IMR-90 (cell line): ENCODE measurements around the gene CERS5. TPM values are rescaled to one million over a fixed set of nuclear protein-coding genes. Genes with fewer than 3 reads are reported as not detected.

ENCODE experiments used
- ATAC-seq: fragments of 200-7000 bp; cut with Tn5 transposase; 2 replicates; pipeline ENCODE4 v1.9.1; 2020; ENCODE audit warnings: low read depth, mild to moderate bottlenecking, moderate library complexity
- BruUV-seq: library from RNA; stranded (reverse); fragments of 400-500 nt; replicated peaks from 2 replicates; lab custom pipeline; 2021; lab: Mats Ljungman, UMichigan
- CTCF ChIA-PET: fragments of 300-600 bp; formaldehyde crosslinking; extraction: SDS; loops from one replicate; lab custom pipeline; 2021; ENCODE audit warnings: antibody characterized with exemption; lab: Yijun Ruan, JAX
- POLR2A ChIA-PET: fragments of 300-600 bp; sonication (Branson Sonifier 250); formaldehyde crosslinking; loops from one replicate; lab custom pipeline; 2022; ENCODE audit warnings: antibody characterized with exemption; ENCODE audit not compliant: unreplicated experiment; lab: Charles Lee
- DNase-seq: peaks from one replicate; pipeline ENCODE4 v3.0.0; 2013
- H2AFZ ChIP-seq: replicated peaks from 2 replicates; pipeline ENCODE3; 2013; ENCODE audit warnings: low read length, mild to moderate bottlenecking; ENCODE audit not compliant: poor library complexity
- H2AK5ac ChIP-seq: 2 replicates; pipeline ENCODE4 v1.6.1; 2013; ENCODE audit warnings: low read depth, low read length, inconsistent platforms
- H2AK9ac ChIP-seq: replicated peaks from 2 replicates; pipeline ENCODE3; 2013; ENCODE audit warnings: mild to moderate bottlenecking, low read depth, low read length, moderate library complexity; ENCODE audit not compliant: poor library complexity
- H2BK120ac ChIP-seq: 2 replicates; pipeline ENCODE4 v1.6.1; 2013; ENCODE audit warnings: low read depth, low read length, inconsistent platforms
- H2BK15ac ChIP-seq: 3 replicates; pipeline ENCODE4 v1.6.1; 2013; ENCODE audit warnings: low read depth, low read length, inconsistent platforms
- H2BK20ac ChIP-seq: 2 replicates; pipeline ENCODE4 v1.6.1; 2013; ENCODE audit warnings: low read depth, mild to moderate bottlenecking, inconsistent platforms, low read length, moderate library complexity
- H2BK5ac ChIP-seq: 2 replicates; pipeline ENCODE4 v1.6.1; 2013; ENCODE audit warnings: mild to moderate bottlenecking, low read depth, low read length, inconsistent platforms; ENCODE audit not compliant: poor library complexity, severe bottlenecking
- H3K14ac ChIP-seq: replicated peaks from 2 replicates; pipeline ENCODE4 v1.6.1; 2013; ENCODE audit warnings: low read depth, low read length, inconsistent platforms
- H3K18ac ChIP-seq: 2 replicates; pipeline ENCODE4 v1.6.1; 2013; ENCODE audit warnings: low read depth, low read length, control low read depth
- H3K23ac ChIP-seq: 2 replicates; pipeline ENCODE4 v1.6.1; 2013; ENCODE audit warnings: low read depth, low read length, inconsistent platforms
- H3K27ac ChIP-seq: 2 replicates; pipeline ENCODE4 v1.5.1; 2013; ENCODE audit warnings: mild to moderate bottlenecking, control low read depth, low read length; ENCODE audit not compliant: insufficient read depth
- H3K27me3 ChIP-seq: 2 replicates; pipeline ENCODE4 v1.6.1; 2013; ENCODE audit warnings: low read length; ENCODE audit not compliant: control insufficient read depth, insufficient read depth
- H3K36me3 ChIP-seq: 2 replicates; pipeline ENCODE4 v1.6.1; 2013; ENCODE audit warnings: low read length, mixed read lengths; ENCODE audit not compliant: control insufficient read depth, insufficient read depth
- H3K4ac ChIP-seq: 2 replicates; pipeline ENCODE4 v1.6.1; 2013; ENCODE audit warnings: low read depth, low read length, inconsistent platforms
- H3K4me1 ChIP-seq: 2 replicates; pipeline ENCODE4 v1.6.1; 2013; ENCODE audit warnings: low read length, mixed read lengths; ENCODE audit not compliant: control insufficient read depth, insufficient read depth
- H3K4me2 ChIP-seq: 2 replicates; pipeline ENCODE4 v1.6.1; 2013; ENCODE audit warnings: low read depth, mild to moderate bottlenecking, control low read depth, low read length, moderate library complexity
- H3K4me3 ChIP-seq: 2 replicates; pipeline ENCODE4 v1.5.1; 2013; ENCODE audit warnings: low read depth, mild to moderate bottlenecking, control low read depth, low read length, moderate library complexity; ENCODE audit not compliant: insufficient read depth
- H3K56ac ChIP-seq: 2 replicates; pipeline ENCODE4 v1.6.1; 2013; ENCODE audit warnings: low read length, inconsistent platforms; ENCODE audit not compliant: insufficient read depth; ENCODE audit errors: extremely low read depth
- H3K79me1 ChIP-seq, 2 experiments: 2 replicates each; pipeline ENCODE4 v1.6.1; 2013; ENCODE audit warnings: low read length in 2 of 2, inconsistent platforms in 1 of 2, low read depth in 1 of 2
- H3K9ac ChIP-seq: 2 replicates; pipeline ENCODE4 v1.6.1; 2013; ENCODE audit warnings: low read depth, low read length, control low read depth
- H3K9me1 ChIP-seq: 2 replicates; pipeline ENCODE4 v1.6.1; 2013; ENCODE audit warnings: low read length, inconsistent platforms; ENCODE audit not compliant: insufficient read depth
- H3K9me3 ChIP-seq: 2 replicates; pipeline ENCODE4 v1.6.1; 2013; ENCODE audit warnings: low read length; ENCODE audit not compliant: control insufficient read depth, insufficient read depth
- H4K20me1 ChIP-seq: 2 replicates; pipeline ENCODE4 v1.6.1; 2013; ENCODE audit warnings: low read length, inconsistent platforms; ENCODE audit not compliant: insufficient read depth
- H4K5ac ChIP-seq: 2 replicates; pipeline ENCODE4 v1.6.1; 2013; ENCODE audit warnings: mild to moderate bottlenecking, low read depth, low read length, control low read depth
- H4K8ac ChIP-seq, 2 experiments: 2 replicates each; pipeline ENCODE4 v1.6.1; 2013; ENCODE audit warnings: low read depth in 2 of 2, low read length in 2 of 2, control low read depth in 1 of 2, inconsistent platforms in 1 of 2
- H4K91ac ChIP-seq: 2 replicates; pipeline ENCODE4 v1.6.1; 2013; ENCODE audit warnings: low read depth, low read length, inconsistent platforms; ENCODE audit not compliant: insufficient read depth
- CEBPB ChIP-seq: IDR thresholded peaks from 2 replicates; pipeline ENCODE4 v1.6.1; 2012; ENCODE audit warnings: low read depth, low read length, improper control_type of control experiment
- CTCF ChIP-seq: conservative IDR thresholded peaks from 2 replicates; pipeline ENCODE4 v1.5.1; 2012; ENCODE audit warnings: mild to moderate bottlenecking, low read depth, low read length, improper control_type of control experiment
- ELK1 ChIP-seq: fragments of 150-350 bp; IDR thresholded peaks from 2 replicates; pipeline ENCODE4 v1.6.1; 2016; ENCODE audit warnings: low read depth, mild to moderate bottlenecking, low read length, moderate library complexity, borderline replicate concordance
- MAFK ChIP-seq: IDR thresholded peaks from 2 replicates; pipeline ENCODE4 v1.6.1; 2012; ENCODE audit warnings: low read depth, low read length, improper control_type of control experiment
- NFE2L2 ChIP-seq: fragments of 150-350 bp; IDR thresholded peaks from 2 replicates; pipeline ENCODE4 v1.6.1; 2016; ENCODE audit warnings: low read depth, mild to moderate bottlenecking, low read length
- SMC3 ChIP-seq: fragments of 150-350 bp; IDR thresholded peaks from 2 replicates; pipeline ENCODE4 v1.6.1; 2016; ENCODE audit warnings: low read depth, mild to moderate bottlenecking, antibody characterized with exemption, low read length, moderate library complexity
- USF2 ChIP-seq: fragments of 150-350 bp; IDR thresholded peaks from 2 replicates; pipeline ENCODE4 v1.6.1; 2017; ENCODE audit warnings: mild to moderate bottlenecking, antibody characterized with exemption, low read length, low read depth
- WGBS, 2 experiments: methylation state at CpG; one replicate each; pipeline versions ENCODE4 v1.1.5 to v1.1.7; 2013; ENCODE audit warnings: missing lambda C conversion rate in 2 of 2; ENCODE audit not compliant: insufficient read length in 1 of 2; ENCODE audit errors: extremely low coverage in 2 of 2; 5-methylcytosine and 5-hydroxymethylcytosine counted together
- dilution Hi-C: fragments of 300-500 bp; cut with HindIII; formaldehyde crosslinking; loops from one replicate; pipeline ENCODE4 v1.14.3; 2018; ENCODE audit warnings: low sequenced_read_pairs; ENCODE audit not compliant: unreplicated experiment
- in situ Hi-C: fragments of 300-500 bp; cut with MboI; formaldehyde crosslinking; loops from 3 replicates; pipeline ENCODE4 v1.14.3; 2019; ENCODE audit warnings: low sequenced_read_pairs, inconsistent platforms, mixed read lengths
- intact Hi-C: fragments of 100-400 bp; cut with micrococcal nuclease; formaldehyde crosslinking; loops from 2 replicates; pipeline ENCODE4 v1.10.0; 2022
- polyA plus RNA-seq, 3 experiments: library from polyadenylated mRNA; depleted of rRNA; stranded (reverse); fragments of >200 nt; gene quantifications; 2 replicates each; pipeline ENCODE4 v1.2.3, GENCODE V29; 2012; ENCODE audit warnings: low replicate concordance in 1 of 3
- total RNA-seq: library from RNA; depleted of rRNA; stranded (reverse); fragments of >200 nt; gene quantifications from 2 replicates; pipeline ENCODE4 v1.2.3, GENCODE V29; 2012

CERS5 gene
- total and polyA plus RNA-seq, 2 of the 4 experiments (the other 2 are of a cell fraction): 40.3 to 60.3 TPM

- H4K8ac ChIP-seq: no peak overlapping the region
- H3K79me1 ChIP-seq: peaks cover 13 to 57% of the 10 kb centered on the region in 2 experiments
- dilution Hi-C loops (no loop called here), in situ Hi-C loops (no loop called here), intact Hi-C loops (no loop called here)
- DNase-seq: peak; percentile 15
- H3K4me1 ChIP-seq: no peaks in the 10 kb centered on the region
- H3K9me3 ChIP-seq: no peaks in the 10 kb centered on the region
- H2BK20ac ChIP-seq: no peak overlapping the region
- H3K27me3 ChIP-seq: no peaks in the 10 kb centered on the region
- H3K9ac ChIP-seq: no peak overlapping the region
- H3K9me1 ChIP-seq: peaks cover 5% of the 10 kb centered on the region; the same call in 1 of the 2 replicates
- ATAC-seq: no peak
- H2AK5ac ChIP-seq: no peak overlapping the region
- no peak overlapping the region for H4K5ac ChIP-seq
- no peak overlapping the region for H2BK15ac ChIP-seq
- H3K56ac ChIP-seq: no peak overlapping the region
- no TSS peak for BruUV-seq
- H3K27ac ChIP-seq: no peak overlapping the region
- H2BK120ac ChIP-seq: no peak overlapping the region
- no peak overlapping the region for H4K91ac ChIP-seq
- no peak overlapping the region for H2AFZ ChIP-seq
- no peak overlapping the region for H3K18ac ChIP-seq
- no peak for TF ChIP-seq CEBPB
- TF ChIP-seq NFE2L2: no peak
- no peak for TF ChIP-seq USF2
- no peak for TF ChIP-seq ELK1
- no peak for TF ChIP-seq CTCF
- TF ChIP-seq MAFK: no peak
- TF ChIP-seq SMC3: no peak
- H3K4me3 ChIP-seq: no peak overlapping the region
- peaks cover 5% of the 10 kb centered on the region; the same call in 1 of the 2 replicates for H4K20me1 ChIP-seq
- H3K14ac ChIP-seq: no peak overlapping the region
- POLR2A ChIA-PET: no interaction called here
- CTCF ChIA-PET: interaction anchor here (3.3 kb wide), 1 partner anchor 12 kb away, joined by 13 read pairs; the partner anchor contains the start of gene COX14
- no peak overlapping the region for H2AK9ac ChIP-seq
- H3K23ac ChIP-seq: no peak overlapping the region
- H3K36me3 ChIP-seq: peaks cover 30% of the 10 kb centered on the region
- H3K4me2 ChIP-seq: no peak overlapping the region
- no CpG with 5 or more reads among the region's 2 CpGs for WGBS, 2 experiments
- no peak overlapping the region for H3K4ac ChIP-seq
- no peak overlapping the region for H2BK5ac ChIP-seq
These were observed 44.0 kb downstream of the CERS5 start for GRCh38 chr12:50123203-50123602.
